Stimulated activated CD4-positive, alpha-beta T cell treated with anti-CD3 and anti-CD28 coated beads, Interleukin-1b, Interleukin-23, amount 100 ng/mL, for 1 hour (primary cell): ENCODE data around the gene MAPKAPK2.
A peak's percentile ranks its signal among the peaks of the same experiment; 100 is the strongest.

ENCODE experiments used
- DNase-seq, 2 donors: peaks; one replicate each; pipeline ENCODE4 v3.0.0-alpha.2; 2020; ENCODE audit warnings: low read depth in 2 of 2

Gene MAPKAPK2

GRCh38 chr1:206683313-206683712, 1.4 kb upstream of the MAPKAPK2 start:
- no peak for DNase-seq

DNA sequence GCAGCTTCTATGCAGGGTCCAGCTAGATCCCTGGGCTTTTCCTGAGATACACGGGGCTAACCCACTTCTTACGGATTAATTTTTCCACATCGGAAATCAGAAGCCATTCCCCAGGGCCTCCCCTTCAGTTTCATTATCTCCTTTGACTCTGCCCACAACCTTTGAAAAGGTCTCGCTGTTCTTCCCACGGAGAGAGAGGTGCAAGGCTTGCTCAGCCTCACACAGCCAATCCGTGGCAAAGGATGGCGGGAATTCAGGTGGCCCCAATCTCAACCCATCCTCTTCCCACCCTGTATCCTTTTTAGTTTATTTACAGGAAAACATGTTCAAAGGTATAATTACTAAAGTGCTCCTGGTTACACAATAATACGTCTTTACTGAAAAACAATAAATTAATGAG, 702 bp upstream of the MAPKAPK2 start:
- DNase-seq = no peak

GRCh38 chr1:206685334-206685768, 646 bp downstream of the MAPKAPK2 start:
- peak in 1 of 2 donors; percentile 11 for DNase-seq

DNA sequence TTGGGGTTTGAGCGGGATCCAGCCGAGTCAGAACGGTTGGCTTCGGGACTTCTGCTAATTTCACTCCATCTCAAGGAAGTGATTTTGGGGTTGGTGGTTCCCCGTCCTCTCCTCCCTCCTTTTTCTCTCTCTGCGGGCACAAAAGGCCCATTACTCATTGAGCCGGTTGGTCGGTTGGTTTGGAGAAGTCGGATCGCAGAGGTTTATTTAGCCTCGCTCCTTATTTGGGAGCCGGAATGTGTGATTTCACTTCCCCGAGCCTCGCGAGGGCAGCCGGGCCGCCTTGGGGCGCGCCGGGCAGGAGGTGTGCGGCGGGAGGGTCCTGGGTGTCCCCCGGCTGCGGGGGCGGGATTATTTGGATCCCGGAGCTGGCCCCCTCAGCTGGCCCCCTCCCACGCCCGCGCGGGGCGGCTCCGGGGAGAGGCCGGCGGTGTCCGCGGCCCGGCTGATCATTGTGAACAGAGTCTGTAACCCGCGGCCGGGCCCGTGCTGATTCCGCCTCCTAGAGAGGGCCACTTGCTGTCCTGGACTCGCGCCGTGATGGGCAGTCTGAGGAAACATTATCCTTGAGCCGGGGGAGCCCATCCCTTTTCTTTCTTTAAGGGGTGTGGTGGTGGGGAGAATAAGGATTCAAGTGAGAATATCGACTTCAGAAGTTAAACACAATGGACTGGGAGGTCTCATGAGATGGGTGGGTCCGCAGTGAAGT, 1.2 kb downstream of the MAPKAPK2 start:
- no peak for DNase-seq

GRCh38 chr1:206686478-206687249, 2.0 kb downstream of the MAPKAPK2 start:
- no peak for DNase-seq

DNA sequence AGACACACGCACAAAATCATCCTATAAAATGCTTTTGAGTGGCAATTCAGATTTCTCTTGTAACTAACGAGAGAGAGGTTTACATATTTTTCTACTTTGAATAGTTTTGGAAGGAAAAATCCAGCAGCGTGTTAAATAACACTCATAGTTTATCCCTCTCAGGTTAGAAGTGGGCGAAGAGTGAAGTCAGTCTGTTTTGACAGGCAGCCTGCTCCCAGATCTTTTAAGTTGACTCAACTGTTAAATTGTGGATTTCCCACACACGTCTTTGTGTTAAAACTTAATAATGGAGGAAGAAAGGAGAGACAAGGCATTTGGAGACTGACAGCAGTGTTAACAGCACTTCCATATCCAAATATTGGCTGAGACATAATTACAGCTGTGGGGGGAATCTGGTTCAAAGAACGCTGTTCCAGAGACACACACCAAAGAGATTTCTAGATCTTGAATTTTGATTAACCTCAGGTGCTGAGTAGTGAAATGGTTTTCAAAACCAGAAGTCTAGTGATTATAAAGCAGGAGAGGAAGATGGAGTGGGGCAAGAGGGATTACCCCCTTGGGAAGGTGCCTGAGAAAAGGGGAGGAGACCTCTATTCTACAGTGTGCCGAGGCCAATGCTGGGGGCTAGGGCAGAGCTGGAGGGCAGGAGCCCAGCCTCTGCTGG, 2.7 kb downstream of the MAPKAPK2 start:
- no peak for DNase-seq

GRCh38 chr1:206687915-206688442, 3.3 kb downstream of the MAPKAPK2 start:
- no peak for DNase-seq

- no peak for DNase-seq
Measured at GRCh38 chr1:206690516-206690915, 5.8 kb downstream of the MAPKAPK2 start.

GRCh38 chr1:206691604-206692003, 6.9 kb downstream of the MAPKAPK2 start:
- no peak for DNase-seq

DNA sequence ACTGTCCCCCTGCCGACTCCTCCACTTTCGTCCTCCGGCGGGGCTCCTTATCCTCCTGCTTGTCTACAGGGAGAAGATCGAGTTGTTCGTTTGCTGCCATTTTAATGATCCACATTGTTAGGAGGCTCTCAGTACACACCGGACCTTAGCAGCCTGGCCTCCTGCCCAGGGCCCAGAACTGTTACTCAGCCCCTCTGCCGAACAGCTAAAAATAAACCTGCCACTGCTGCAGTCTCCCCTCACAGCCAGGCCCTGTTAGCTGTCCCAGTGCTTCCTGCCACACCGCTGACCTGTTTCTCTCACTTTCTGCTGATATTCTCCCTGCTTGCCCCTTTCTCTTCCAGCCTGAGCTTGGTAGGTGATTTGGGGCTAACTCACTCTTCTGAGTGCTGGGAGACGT, 8.3 kb downstream of the MAPKAPK2 start:
- no peak for DNase-seq

- no peak for DNase-seq
Measured at GRCh38 chr1:206693592-206693991, 8.9 kb downstream of the MAPKAPK2 start.

DNA sequence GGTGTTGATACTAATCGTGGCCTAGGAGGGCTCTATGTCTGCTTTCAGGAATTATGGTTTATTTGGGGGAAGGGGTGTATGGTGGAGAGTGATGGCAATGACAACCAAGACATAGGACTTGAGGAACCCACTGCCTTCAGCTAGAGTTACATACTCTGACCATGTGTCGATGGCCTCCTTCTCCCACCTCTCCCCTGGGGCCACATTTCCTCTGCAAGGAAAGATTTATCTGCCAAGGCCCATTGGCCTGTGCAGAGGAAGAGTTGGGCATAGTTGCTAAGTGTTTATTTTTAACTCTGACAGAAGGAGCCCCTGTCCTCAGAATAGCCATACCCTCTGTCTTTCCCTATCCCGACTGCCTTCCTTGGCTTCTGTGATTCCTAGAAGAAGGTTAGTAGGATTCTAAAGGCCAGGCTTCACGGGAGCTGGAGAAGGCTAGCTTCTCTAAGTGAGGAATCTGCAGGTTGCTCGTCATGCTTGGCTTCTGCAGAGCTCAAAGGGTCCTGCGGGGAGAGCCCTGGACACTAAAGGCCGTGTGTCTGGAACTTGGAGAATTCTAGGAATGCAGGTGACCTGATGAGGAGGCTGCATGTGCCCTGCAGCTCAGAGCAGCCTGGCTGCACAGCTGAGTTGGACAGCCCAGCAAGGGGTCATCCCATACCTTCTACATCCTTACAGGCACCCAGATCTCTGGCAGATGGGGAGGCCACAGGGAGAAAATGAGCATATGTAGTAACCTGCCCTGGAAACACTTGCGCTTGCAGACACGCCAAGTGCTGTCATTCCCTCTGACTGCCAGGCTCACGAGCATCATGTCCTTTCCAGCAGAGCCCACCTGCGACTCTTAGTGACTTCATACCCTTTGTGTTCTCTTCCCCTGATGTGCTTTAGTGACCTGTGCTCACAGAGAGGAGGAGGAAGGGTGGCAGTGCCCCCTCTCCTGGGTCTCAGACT, 9.7 kb downstream of the MAPKAPK2 start:
- no peak for DNase-seq

- no peak for DNase-seq
Measured at GRCh38 chr1:206695733-206696132, 11.0 kb downstream of the MAPKAPK2 start.

- no peak for DNase-seq
Measured at GRCh38 chr1:206696812-206697585, 12.3 kb downstream of the MAPKAPK2 start.

- DNase-seq = no peak
Measured at GRCh38 chr1:206698011-206698410, 13.3 kb downstream of the MAPKAPK2 start.

DNA sequence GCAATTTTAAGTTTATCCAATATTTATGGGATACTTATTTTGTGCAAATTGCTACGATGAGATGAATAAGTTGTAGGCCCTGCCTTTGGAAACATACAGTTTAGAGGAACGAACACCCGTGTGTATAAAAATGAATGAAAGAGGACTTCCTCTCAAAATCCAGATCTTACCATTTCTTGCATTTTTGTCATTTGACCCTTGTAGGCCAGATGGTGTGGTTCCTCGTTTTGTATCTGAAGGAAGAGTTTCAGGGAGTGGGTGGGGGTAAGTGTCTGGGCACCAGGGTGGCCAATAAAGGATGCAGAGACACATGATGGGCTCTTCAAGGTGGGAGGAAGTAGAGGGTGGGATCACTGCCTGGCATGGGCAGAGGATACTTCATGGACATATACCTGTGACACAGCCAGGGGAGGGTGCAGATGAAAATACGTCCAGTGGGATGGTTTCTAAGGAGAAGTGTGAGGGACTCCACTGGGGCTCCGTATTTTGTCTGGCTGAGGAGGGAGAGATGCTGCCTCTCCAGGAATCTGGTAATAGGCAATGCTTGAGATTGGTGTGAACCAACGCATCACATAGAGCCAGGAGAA, 14.4 kb downstream of the MAPKAPK2 start:
- no peak for DNase-seq

GRCh38 chr1:206699626-206700025, 14.9 kb downstream of the MAPKAPK2 start:
- no peak for DNase-seq

DNA sequence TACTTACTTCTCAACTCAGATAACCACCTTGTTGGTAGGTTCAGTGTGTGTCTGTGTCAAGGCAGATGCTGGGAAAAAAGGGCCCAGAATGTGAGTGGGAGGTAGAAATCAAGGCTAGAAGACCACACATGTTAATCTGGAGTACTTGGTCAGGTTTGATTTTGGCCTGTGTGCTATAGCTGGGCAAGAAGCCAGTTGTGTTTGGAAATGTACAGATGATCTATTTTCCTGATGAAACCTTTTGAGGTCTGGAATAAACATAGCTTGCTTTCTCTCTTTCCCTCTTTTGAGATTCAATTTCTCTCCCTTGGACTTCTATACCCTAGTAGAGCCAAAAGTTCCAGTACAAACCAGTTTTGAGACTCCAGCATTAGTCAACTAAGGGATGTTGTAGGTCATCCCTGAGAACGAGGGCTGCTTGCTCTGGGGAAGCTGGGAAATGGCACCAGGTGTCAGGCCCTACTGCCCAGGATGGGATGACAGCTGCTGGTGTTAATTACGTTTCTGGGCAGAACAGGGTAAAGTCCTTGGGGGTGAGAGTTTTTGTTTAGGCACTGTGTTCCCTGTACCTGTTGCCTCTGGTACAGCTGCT, 15.8 kb downstream of the MAPKAPK2 start:
- no peak for DNase-seq

GRCh38 chr1:206702260-206702659, 17.6 kb downstream of the MAPKAPK2 start:
- DNase-seq = no peak

GRCh38 chr1:206702803-206703202, 18.1 kb downstream of the MAPKAPK2 start:
- DNase-seq = no peak
